Measurements from ENCODE around the gene ATF1. TPM values are rescaled to one million over a fixed set of nuclear protein-coding genes. Genes with fewer than 3 reads are reported as not detected.

The ATF1 gene
- total RNA-seq, 1 donor from 2014 or later, result 42.5 TPM

DNA sequence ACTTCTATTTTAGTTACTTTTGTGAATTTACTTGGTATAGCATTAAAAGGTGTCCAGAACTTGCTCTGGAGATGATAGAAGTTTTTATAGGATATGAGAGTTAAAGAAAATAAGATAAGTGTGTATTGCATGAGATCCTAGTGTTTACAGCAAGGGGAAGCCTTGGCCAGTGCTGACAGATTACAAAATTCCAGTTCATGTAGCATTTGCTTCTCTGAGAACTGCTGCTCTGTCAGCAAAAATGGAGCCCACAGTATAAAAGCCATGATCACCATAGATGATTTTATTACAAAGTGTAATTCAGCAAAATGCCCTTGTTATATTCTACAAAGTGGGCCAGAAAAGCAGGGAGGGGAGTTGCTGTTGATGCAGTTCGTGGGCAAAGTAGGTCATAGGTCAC is 40.0 kb upstream of the ATF1 start:
- intact Hi-C loops (cut with micrococcal nuclease), result no loop called here
- Mint-ChIP-seq H3K36me3 (ENCODE audit: low read depth) (peaks cover 83% of the 10 kb centered on the region), H3K4me1 (peaks cover 13% of the 10 kb centered on the region), H3K27me3 (no peaks in the 10 kb centered on the region), H3K27ac (no peak overlapping the region), H3K4me3 (no peak overlapping the region), H3K9me3 (no peaks in the 10 kb centered on the region)
- TF ChIP-seq, protein P1, sequence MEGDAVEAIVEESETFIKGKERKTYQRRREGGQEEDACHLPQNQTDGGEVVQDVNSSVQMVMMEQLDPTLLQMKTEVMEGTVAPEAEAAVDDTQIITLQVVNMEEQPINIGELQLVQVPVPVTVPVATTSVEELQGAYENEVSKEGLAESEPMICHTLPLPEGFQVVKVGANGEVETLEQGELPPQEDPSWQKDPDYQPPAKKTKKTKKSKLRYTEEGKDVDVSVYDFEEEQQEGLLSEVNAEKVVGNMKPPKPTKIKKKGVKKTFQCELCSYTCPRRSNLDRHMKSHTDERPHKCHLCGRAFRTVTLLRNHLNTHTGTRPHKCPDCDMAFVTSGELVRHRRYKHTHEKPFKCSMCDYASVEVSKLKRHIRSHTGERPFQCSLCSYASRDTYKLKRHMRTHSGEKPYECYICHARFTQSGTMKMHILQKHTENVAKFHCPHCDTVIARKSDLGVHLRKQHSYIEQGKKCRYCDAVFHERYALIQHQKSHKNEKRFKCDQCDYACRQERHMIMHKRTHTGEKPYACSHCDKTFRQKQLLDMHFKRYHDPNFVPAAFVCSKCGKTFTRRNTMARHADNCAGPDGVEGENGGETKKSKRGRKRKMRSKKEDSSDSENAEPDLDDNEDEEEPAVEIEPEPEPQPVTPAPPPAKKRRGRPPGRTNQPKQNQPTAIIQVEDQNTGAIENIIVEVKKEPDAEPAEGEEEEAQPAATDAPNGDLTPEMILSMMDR (IDR thresholded peaks at IDR 0.05), result no peak
- ChIA-PET CTCF (no interaction called here), POLR2A (no interaction called here)
- ATAC-seq (ENCODE audit: low read depth) (no peak), DNase-seq (no peak)

DNA sequence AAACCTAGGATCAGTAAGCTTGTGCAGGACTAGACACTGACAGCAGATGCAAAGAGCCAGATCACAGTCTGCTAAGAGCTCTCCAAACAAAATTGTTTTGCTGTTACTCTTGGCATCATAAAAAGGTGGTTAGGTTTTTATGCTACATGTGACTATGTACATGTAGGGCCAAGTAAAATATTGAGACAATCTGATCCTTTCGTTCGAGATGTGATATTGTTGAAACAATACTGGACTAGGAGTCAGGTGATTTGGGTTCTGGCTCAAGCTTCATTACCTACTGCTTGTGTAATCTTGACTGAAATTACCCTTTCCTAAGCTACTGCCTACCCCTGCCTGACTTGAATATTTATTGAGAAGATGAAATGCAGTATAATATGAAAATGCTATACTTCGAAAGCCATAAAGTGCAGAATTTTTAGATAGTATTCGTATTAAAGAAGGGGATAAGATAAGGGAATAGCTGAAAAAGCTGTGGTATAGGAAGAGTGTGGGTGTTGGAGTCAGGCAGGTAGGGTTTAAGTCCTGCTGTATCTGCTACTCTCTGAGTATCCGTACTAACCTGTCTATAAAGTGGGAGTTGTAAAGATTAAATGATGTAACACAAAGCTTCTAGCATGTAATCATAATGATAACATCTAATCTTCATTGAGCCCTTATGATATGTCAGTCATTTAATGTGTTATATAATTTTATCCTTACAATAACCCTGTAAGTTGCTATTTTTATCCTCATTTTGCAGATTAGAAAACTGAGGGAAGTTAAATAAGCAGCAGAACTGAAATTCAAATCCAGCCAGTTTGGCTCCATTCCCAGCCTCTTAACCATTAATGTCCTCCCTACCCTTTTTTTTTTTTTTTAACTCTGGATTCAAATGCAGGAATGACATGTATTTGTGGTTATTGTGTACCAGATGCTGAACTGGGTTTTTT is 38.6 kb upstream of the ATF1 start:
- CTCF ChIA-PET, result no interaction called here
- Mint-ChIP-seq H3K36me3 (ENCODE audit: low read depth) (peaks cover 87% of the 10 kb centered on the region), H3K27me3 (no peaks in the 10 kb centered on the region), H3K4me1 (peaks cover 13% of the 10 kb centered on the region), H3K27ac (no peak overlapping the region), H3K9me3 (no peaks in the 10 kb centered on the region), H3K4me3 (no peak overlapping the region)
- intact Hi-C loops (cut with micrococcal nuclease), result no loop called here
- no peak for DNase-seq
- TF ChIP-seq, protein P1 (IDR thresholded peaks at IDR 0.05), result no peak
- no peak for ATAC-seq (ENCODE audit: low read depth)
- POLR2A ChIA-PET, result no interaction called here

DNA sequence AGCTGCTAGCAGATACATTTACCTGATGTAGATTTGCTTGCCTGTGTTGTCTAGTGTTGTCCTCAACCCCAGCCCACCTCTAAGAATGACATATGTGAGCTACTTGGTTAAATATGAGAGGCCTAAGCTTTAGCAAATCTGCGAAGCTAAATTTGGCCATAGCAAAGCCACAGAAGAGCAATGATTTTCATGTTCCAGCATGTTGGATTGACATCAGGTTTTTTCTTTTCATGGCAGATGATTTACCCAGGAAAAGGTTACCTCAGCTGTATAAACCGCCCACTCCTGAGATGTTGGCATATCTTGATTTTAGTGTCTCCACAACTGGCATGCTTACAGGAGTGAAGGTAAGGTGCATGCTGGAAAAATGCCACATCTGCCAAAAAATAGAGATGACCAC is 36.4 kb upstream of the ATF1 start:
- intact Hi-C loops (cut with micrococcal nuclease), result no loop called here
- CTCF ChIA-PET, result interaction anchor here (0.6 to 1.0 kb wide), 2 partner anchors 8 to 16 kb away, joined by 3 read pairs; no protein-coding TSS in a partner anchor
- Mint-ChIP-seq H3K4me3 (no peak overlapping the region), H3K27me3 (no peaks in the 10 kb centered on the region), H3K4me1 (peaks cover 8% of the 10 kb centered on the region), H3K36me3 (ENCODE audit: low read depth) (peaks cover 88% of the 10 kb centered on the region), H3K9me3 (no peaks in the 10 kb centered on the region), H3K27ac (no peak overlapping the region)
- TF ChIP-seq, protein P1 (IDR thresholded peaks at IDR 0.05), result no peak
- POLR2A ChIA-PET, result interaction anchor here (0.5 kb wide), 1 partner anchor 64 kb away, joined by 3 read pairs; no protein-coding TSS in a partner anchor
- DNase-seq (no peak), ATAC-seq (ENCODE audit: low read depth) (no peak)

DNA sequence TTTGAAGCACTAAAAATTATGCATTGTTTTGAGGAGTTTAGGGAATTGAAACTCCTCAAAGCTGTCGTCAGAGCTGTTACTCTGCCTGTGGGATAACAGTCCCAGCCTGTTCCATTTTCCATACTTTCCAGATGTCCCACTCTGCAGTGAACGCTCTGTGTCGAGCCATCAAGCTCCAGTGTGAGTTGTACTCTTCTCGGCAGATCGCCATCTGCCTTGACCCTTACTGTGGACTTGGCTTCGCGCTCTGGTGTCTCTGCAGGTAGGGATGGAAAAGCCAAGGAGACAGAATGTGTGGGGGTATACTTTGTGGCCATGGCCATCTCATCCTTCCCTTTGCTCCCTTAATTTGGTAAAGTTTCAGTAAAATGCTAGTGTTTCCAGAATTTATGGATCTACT is 35.5 kb upstream of the ATF1 start:
- Mint-ChIP-seq H3K9me3 (no peaks in the 10 kb centered on the region), H3K36me3 (ENCODE audit: low read depth) (peaks cover 86% of the 10 kb centered on the region), H3K27ac (no peak overlapping the region), H3K4me1 (no peaks in the 10 kb centered on the region), H3K4me3 (no peak overlapping the region), H3K27me3 (no peaks in the 10 kb centered on the region)
- CTCF ChIA-PET, result interaction anchor here (1.1 kb wide), 1 partner anchor 224 kb away, joined by 3 read pairs; the partner anchor contains the start of gene DIP2B
- ATAC-seq (ENCODE audit: low read depth), result no peak
- POLR2A ChIA-PET, result no interaction called here
- DNase-seq, result no peak
- TF ChIP-seq, protein P1 (IDR thresholded peaks at IDR 0.05), result no peak
- intact Hi-C loops (cut with micrococcal nuclease), result no loop called here

DNA sequence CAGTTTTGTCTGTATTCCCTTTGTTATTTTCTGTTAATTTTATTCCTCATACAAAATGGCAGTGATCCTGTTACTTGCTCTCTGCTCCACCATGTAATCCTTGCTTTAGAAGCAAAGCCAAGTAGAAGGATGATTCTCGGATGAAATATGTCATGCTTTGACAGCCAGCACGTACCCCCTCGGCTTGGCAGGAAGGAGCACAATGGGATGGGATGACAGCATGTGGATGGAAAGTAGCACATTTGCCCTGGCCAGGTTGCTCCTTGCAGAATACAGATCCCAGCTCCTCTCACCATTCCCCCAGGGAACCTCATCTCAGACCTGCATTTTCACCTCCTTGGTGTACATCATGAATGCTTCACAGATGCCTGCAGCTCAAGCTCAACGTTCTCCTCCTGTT is 35.1 kb upstream of the ATF1 start:
- no peak overlapping the region for H3K4me3 Mint-ChIP-seq
- POLR2A ChIA-PET, result no interaction called here
- DNase-seq (no peak), ATAC-seq (ENCODE audit: low read depth) (no peak)
- TF ChIP-seq, protein P1 (IDR thresholded peaks at IDR 0.05), result no peak
- H3K27ac Mint-ChIP-seq, result no peak overlapping the region
- H3K9me3 Mint-ChIP-seq, result no peaks in the 10 kb centered on the region
- CTCF ChIA-PET, result interaction anchor here (1.1 kb wide), 1 partner anchor 224 kb away, joined by 3 read pairs; the partner anchor contains the start of gene DIP2B
- no peaks in the 10 kb centered on the region for H3K4me1 Mint-ChIP-seq
- H3K27me3 Mint-ChIP-seq, result no peaks in the 10 kb centered on the region
- intact Hi-C loops (cut with micrococcal nuclease), result no loop called here
- H3K36me3 Mint-ChIP-seq (ENCODE audit: low read depth), result peaks cover 86% of the 10 kb centered on the region

Measured in activated B cell treated with CpG ODN at 0.5 μM for 24 hours (primary cell).